ENCODE measurements around the gene TJP2.

GRCh38 chr9:69157751-69158466, 16.2 kb upstream of the TJP2 start:
- no peak for TF ChIP-seq YY1 (IDR thresholded peaks at IDR 0.05; ENCODE audit: insufficient read depth, insufficient read length)
- no peak for TF ChIP-seq SUZ12 (IDR thresholded peaks at IDR 0.05; ENCODE audit: extremely low read depth, insufficient read depth, insufficient read length)

Measured in NT2/D1 (cell line).